GM18520 (cell line): Measurements from ENCODE around the gene LYPD6B.

Source experiments
- ATAC-seq: cut with Tn5 transposase; IDR thresholded peaks from one replicate; pipeline ENCODE4 v1.9.1; 2021; ENCODE audit not compliant: unreplicated experiment

The LYPD6B gene

GRCh38 chr2:149009576-149010461 lies 28.7 kb upstream of the LYPD6B start:
- no peak for ATAC-seq

GRCh38 chr2:149012545-149012944 lies 26.0 kb upstream of the LYPD6B start:
- no peak for ATAC-seq

- ATAC-seq, result no peak
Observed at GRCh38 chr2:149015501-149015900, 23.0 kb upstream of the LYPD6B start.

- ATAC-seq, result no peak
Observed at GRCh38 chr2:149015926-149016563, 22.5 kb upstream of the LYPD6B start.

- ATAC-seq, result no peak
Observed at GRCh38 chr2:149017116-149017985, 21.1 kb upstream of the LYPD6B start.

- no peak for ATAC-seq
Observed at GRCh38 chr2:149018981-149019380, 19.5 kb upstream of the LYPD6B start.

- ATAC-seq, result no peak
Observed at GRCh38 chr2:149019768-149020167, 18.7 kb upstream of the LYPD6B start.

GRCh38 chr2:149020432-149020851 lies 18.1 kb upstream of the LYPD6B start:
- ATAC-seq, result peak; percentile 28

- ATAC-seq, result peak; percentile 43
Observed at GRCh38 chr2:149021271-149021719, 17.2 kb upstream of the LYPD6B start.

- peak; percentile 35 for ATAC-seq
Observed at GRCh38 chr2:149021761-149022160, 16.7 kb upstream of the LYPD6B start.

GRCh38 chr2:149023091-149023490 lies 15.4 kb upstream of the LYPD6B start:
- ATAC-seq, result no peak

- no peak for ATAC-seq
Observed at GRCh38 chr2:149027590-149028250, 10.8 kb upstream of the LYPD6B start.

GRCh38 chr2:149028377-149028776 lies 10.1 kb upstream of the LYPD6B start:
- no peak for ATAC-seq

GRCh38 chr2:149028891-149029290 lies 9.6 kb upstream of the LYPD6B start:
- ATAC-seq, result no peak

- ATAC-seq, result no peak
Observed at GRCh38 chr2:149029307-149029965, 9.1 kb upstream of the LYPD6B start.

- no peak for ATAC-seq
Observed at GRCh38 chr2:149031396-149031795, 7.1 kb upstream of the LYPD6B start.

GRCh38 chr2:149033716-149034115 lies 4.8 kb upstream of the LYPD6B start:
- ATAC-seq, result no peak

GRCh38 chr2:149034406-149034805 lies 4.1 kb upstream of the LYPD6B start:
- ATAC-seq, result no peak

GRCh38 chr2:149036507-149037293 lies 1.8 kb upstream of the LYPD6B start:
- ATAC-seq, result no peak
